Fibroblast of skin of scalp (primary cell): Measurements from ENCODE around the gene MYBPH.

Experiments used
- DNase-seq: peaks from one replicate; pipeline ENCODE4 v3.0.0-alpha.2; 2013

MYBPH gene

DNA sequence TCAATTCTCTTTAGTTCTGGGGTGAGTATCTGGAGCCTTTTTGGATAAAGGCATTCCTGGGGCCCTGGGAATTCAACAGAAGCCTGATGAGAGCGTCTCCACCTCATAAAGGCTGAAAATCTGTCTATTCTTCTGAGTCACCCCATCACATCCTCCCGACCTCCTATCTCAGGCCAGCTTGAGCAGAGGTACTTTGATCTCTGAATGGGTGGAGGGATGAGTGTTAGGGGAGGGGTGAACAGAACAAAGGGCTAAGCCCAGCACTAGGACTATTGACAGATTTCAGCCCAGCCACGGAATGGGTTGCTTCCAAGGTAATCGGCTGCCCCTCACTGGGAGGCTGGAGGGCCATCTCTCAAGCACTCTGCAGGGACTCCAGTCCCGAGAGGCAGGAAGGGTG lies 2.5 kb upstream of the MYBPH start:
- no peak for DNase-seq

GRCh38 chr1:203177470-203178039 lies 1.9 kb upstream of the MYBPH start:
- peak; percentile 46 for DNase-seq

- no peak for DNase-seq
These were observed 1.4 kb upstream of the MYBPH start for GRCh38 chr1:203177036-203177405.

GRCh38 chr1:203176273-203177035 lies 828 bp upstream of the MYBPH start:
- no peak for DNase-seq

DNA sequence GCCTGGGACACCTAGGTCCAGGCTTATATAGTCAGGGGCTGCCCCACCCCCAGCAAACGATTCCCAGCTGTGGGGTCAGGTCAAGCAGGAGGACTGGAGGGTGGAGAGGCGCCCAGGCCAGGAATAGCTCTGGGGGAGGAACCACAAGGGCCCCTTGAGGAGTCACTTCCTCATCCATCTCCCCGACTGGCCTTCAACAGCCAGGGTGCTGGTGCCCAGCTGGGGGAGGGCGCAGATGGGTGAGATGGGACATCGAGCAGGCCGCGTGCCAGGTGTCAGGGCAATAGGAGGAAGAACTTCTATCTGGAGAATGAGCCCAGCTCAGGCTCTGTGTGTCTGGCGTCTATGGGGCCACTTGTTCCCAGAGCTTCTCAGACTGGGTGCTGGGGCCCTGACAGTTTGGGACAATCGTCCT lies 208 bp upstream of the MYBPH start:
- DNase-seq = no peak

GRCh38 chr1:203174324-203174985 lies 1.2 kb downstream of the MYBPH start:
- no peak for DNase-seq

DNA sequence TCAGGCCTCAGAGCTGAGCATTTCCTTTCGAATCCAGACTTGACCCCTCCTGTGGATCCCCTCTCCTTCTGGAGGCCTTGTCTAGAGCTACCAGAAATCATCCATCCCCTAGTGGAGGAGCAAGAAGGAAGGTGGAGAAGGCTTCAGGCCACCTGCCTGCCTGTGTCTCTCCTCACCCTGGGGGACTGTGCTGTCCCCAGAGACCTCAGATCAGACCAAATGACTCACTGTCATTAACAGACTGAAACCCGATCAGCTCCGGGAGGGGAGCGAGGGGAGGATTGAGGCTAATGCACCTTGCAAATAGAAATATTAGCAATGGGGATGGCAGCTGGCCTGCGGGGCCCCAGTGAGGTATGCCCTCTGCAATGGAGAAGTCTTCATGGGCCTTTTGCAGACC lies 2.1 kb downstream of the MYBPH start:
- no peak for DNase-seq

GRCh38 chr1:203173011-203173555 lies 2.5 kb downstream of the MYBPH start:
- DNase-seq = no peak

GRCh38 chr1:203172184-203173010 lies 3.2 kb downstream of the MYBPH start:
- peak; percentile 44 for DNase-seq

- DNase-seq = no peak
These were observed 4.1 kb downstream of the MYBPH start for GRCh38 chr1:203171341-203172183.

DNA sequence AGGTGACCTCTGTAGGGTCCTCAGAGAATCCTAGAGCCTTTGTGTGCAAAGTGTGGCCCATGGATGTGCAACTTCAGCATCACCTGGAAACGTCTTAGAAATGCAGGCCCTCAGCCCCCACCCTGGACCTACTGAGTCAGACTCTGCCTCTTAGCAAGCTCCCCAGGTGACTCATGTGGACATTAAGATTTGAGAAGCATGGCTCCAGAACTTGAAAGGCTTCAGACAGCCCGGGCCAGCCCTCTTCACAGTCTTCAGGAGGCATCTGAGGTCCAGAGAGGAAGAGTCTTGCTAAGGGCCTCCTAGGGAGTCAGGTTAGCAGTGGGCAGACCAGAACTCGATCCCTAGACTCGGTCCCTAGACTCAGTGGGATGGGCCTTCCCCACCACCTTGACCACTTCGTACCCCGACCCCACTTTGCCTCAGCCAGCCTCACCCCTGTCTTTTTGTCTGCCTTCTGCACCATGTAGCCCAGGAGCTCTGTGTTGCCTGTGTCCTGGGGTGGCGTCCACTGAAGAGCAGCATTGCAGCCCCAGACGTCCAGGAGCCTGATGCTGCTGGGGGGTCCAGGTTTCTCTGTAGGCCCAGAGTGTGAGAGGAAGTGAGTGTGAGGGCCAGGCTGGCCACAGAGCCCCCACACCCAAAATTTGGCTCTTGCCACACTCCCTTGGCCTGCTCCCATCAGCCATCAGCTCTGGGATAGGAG lies 4.8 kb downstream of the MYBPH start:
- no peak for DNase-seq

GRCh38 chr1:203169770-203170520 lies 5.7 kb downstream of the MYBPH start:
- no peak for DNase-seq

DNA sequence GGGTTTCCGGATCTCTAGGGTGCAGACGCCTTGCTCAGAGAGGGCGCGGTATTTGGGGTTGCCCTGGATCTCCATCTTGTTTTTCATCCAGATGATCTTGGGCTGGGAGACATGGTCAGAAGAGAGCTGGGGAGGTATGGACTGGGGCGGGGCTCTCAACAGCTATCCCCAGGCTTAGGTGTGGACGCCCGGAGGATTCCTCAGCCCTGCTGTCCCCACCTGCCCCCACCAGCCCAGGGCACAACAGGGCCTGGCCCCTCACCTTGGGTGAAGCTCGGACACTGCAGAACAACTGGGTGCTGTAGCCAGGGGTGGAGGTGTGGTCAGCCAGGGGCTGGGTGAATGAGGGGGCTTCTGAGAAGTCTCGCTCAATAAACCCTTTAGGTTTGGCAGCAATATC lies 6.6 kb downstream of the MYBPH start:
- no peak for DNase-seq

DNA sequence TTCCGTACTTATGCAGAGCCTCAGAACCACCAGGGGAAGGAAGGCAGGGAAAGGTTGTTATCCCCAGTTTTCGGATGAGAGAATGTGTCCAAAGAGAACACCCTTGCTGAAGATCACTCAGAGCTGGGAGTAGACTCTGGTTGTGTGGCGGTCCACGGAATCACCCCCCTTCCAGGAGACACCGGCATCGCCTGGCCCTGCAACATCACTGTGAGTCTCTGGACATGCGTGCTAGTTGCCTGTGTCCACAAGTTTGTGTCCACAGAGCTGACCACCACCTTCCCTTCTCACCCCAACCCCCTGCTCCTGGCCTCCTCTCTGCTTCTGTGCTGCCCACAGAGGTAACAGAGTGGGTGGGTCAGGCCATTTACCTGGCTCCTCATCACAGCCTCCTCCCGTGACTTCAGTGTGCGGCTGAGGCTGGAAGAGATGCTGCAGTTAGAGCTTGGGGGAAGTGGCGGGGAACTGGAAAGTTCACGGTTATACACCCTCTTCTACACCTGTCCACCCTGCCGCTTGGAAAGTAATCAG lies 7.3 kb downstream of the MYBPH start:
- no peak for DNase-seq

- no peak for DNase-seq
These were observed 7.8 kb downstream of the MYBPH start for GRCh38 chr1:203167913-203168200.

DNA sequence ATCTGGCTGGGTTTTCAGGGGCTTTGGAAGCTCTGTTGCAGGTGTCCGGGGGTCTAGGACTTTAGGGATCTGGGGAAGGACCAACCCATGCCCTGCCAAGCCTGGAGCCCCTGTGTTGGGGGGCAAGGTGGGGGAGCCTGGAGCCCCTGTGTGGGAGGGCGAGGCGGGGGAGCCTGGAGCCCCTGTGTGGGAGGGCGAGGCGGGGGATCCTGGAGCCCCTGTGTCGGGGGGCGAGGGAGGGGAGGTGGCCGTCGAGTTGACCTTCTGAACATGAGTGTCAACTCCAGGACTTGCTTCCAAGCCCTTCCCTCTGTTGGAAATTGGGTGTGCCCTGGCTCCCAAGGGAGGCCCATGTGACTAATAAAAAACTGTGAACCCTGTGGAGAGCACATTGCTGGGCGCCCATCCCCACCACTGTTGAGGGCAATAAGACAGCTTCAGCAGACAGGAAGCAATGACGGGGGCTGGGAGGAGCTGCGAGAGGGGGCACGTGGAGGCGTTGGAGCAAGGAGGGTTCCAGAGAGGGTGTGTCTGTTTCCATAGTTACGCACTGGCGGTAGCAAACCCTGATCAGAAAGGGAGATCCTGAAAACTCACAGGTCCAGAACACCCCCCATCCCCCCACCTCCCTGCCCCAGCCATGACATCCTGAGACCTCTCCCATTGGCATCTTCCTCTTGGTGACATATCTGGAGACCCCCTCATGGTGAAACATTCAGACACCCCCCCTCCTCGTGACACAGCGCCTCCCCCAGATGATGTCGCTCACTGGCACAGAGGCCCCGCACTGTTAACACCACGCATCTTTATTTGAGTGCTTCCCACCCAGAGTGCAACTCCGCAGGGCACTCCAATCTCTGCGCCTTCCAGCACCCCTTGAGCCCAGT lies 8.4 kb downstream of the MYBPH start:
- DNase-seq = peak; percentile 20

DNA sequence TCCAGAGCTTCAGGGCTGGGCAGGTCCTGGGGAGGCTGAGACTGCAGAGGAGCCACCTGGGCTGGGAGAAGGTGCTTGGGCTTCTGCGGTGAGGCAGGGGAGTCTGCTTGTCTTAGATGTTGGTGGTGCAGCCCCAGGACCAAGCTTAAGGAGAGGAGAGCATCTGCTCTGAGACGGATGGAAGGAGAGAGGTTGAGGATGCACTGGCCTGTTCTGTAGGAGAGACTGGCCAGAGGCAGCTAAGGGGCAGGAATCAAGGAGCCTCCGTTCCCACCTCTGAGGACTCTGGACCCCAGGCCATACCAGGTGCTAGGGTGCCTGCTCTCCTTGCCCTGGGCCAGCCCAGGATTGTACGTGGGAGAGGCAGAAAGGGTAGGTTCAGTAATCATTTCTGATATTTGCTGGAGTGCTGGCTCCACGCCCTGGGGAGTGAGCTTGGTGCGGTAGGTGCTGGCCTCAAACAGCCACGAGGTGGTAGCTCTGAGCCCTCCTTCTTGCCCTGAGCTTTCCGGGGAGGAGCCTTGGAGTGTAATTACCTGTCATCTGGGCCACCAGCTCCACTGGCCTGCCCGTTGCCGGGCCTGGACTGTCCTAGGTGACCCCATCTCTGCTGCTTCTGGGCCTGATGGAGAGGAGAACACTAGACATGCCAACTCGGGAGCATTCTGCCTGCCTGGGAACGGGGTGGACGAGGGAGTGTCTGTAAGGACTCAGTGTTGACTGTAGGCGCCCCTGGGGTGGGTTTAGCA lies 9.3 kb downstream of the MYBPH start:
- no peak for DNase-seq

DNA sequence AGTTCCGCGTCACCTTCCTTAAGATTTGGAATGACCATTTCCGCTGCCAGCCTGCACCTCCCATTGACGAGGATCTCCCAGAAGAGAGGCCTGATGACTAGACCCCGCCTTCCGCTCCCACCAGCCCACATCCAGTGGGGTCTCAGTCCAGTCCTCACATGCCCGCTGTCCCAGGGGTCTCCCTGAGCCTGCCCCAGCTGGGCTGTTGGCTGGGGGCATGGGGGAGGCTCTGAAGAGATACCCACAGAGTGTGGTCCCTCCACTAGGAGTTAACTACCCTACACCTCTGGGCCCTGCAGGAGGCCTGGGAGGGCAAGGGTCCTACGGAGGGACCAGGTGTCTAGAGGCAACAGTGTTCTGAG lies 9.8 kb downstream of the MYBPH start:
- no peak for DNase-seq
